Mucosa of descending colon (tissue), 3 donors: ENCODE data around the gene STMN1. TPM values are rescaled to one million over a fixed set of nuclear protein-coding genes. Genes with fewer than 3 reads are reported as not detected.
A peak's percentile ranks its signal among the peaks of the same experiment; 100 is the strongest.

Experiments used
- ATAC-seq: fragments of 200-7000 bp; cut with Tn5 transposase; one replicate; pipeline ENCODE4 v1.9.1; 2020; ENCODE audit warnings: mild to moderate bottlenecking, moderate library complexity
- DNase-seq, 3 donors: peaks; one replicate each; pipeline ENCODE4 v3.0.0-alpha.2; 2020
- H3K36me3 ChIP-seq: fragments of 200-600 bp; one replicate; pipeline ENCODE4 v1.8.0; 2021; ENCODE audit warnings: low read depth, mild to moderate bottlenecking
- H3K4me1 ChIP-seq: fragments of 200-600 bp; one replicate; pipeline ENCODE4 v1.8.0; 2021; ENCODE audit warnings: low read depth, mild to moderate bottlenecking
- H3K4me3 ChIP-seq: fragments of 200-600 bp; one replicate; pipeline ENCODE4 v1.8.0; 2021; ENCODE audit warnings: mild to moderate bottlenecking
- H3K9me3 ChIP-seq: fragments of 200-600 bp; one replicate; pipeline ENCODE4 v1.8.0; 2021; ENCODE audit warnings: mild to moderate bottlenecking
- CTCF ChIP-seq: fragments of 200-600 bp; IDR thresholded peaks from one replicate; pipeline ENCODE4 v1.8.0; 2022; ENCODE audit warnings: antibody characterized with exemption, mild to moderate bottlenecking
- intact Hi-C, 2 donors: fragments of 100-400 bp; cut with DNase I in 1 of 2; cut with micrococcal nuclease in 1 of 2; formaldehyde crosslinking; loops; one replicate each; pipeline versions ENCODE4 v1.11.0 to v1.11.1; 2022; cut with DNase I, micrococcal nuclease
- total RNA-seq, 3 donors: library from RNA; stranded (reverse); fragmentation: NEBNext Ultra II Directional in 2 of 3; extraction: Animal tissue kit (Norgen Biotek cat#: 25700) in 2 of 3; gene quantifications; one replicate each; pipeline versions ENCODE4 v1.2.1 to v1.2.4, GENCODE V29; 2021 to 2023
- donor health status: DM: no; HTN: no; CAD: no; lungs with moderate emphysema.
- donor health status: DM: no; HTN: no; CAD: no.
- donor health status: DM: no; HTN: yes; CAD: no.

STMN1 gene
- total RNA-seq, 3 donors from 2014 or later: 32.6 to 103 (median 52.6) TPM

- intact Hi-C loops: no loop called here
- DNase-seq: no peak
- Histone ChIP-seq H3K9me3 (no peaks in the 10 kb centered on the region), H3K4me3 (no peak overlapping the region), H3K4me1 (peaks cover 15% of the 10 kb centered on the region), H3K36me3 (no peaks in the 10 kb centered on the region)
- no peak for ATAC-seq
- no peak for TF ChIP-seq CTCF
Observed at GRCh38 chr1:25864434-25864833, 41.8 kb downstream of the STMN1 start.

- no peaks in the 10 kb centered on the region for H3K9me3 ChIP-seq
- H3K4me3 ChIP-seq: no peak overlapping the region
- ATAC-seq: no peak
- no peak for DNase-seq
- H3K36me3 ChIP-seq: no peaks in the 10 kb centered on the region
- no peak for TF ChIP-seq CTCF
- intact Hi-C loops: no loop called here
- H3K4me1 ChIP-seq: peaks cover 20% of the 10 kb centered on the region
Observed at GRCh38 chr1:25863486-25864262, 42.5 kb downstream of the STMN1 start.

GRCh38 chr1:25862785-25863485 lies 43.3 kb downstream of the STMN1 start:
- no peak for ATAC-seq
- no peak for TF ChIP-seq CTCF
- intact Hi-C loops: no loop called here

GRCh38 chr1:25861316-25862286 lies 44.6 kb downstream of the STMN1 start:
- DNase-seq: peak in 1 of 3 donors; percentile 43
- ATAC-seq: peak; percentile 11
- Histone ChIP-seq H3K9me3 (no peaks in the 10 kb centered on the region), H3K4me1 (peaks cover 12% of the 10 kb centered on the region), H3K36me3 (no peaks in the 10 kb centered on the region), H3K4me3 (no peak overlapping the region)
- intact Hi-C loops: no loop called here
- TF ChIP-seq CTCF: no peak

More at GRCh38 chr1:25862785-25863485, 43.3 kb downstream of the STMN1 start:
- no peaks in the 10 kb centered on the region for H3K9me3 ChIP-seq
- H3K4me3 ChIP-seq: no peak overlapping the region
- H3K4me1 ChIP-seq: peaks cover 22% of the 10 kb centered on the region
- no peaks in the 10 kb centered on the region for H3K36me3 ChIP-seq
- DNase-seq: no peak
